ENCODE measurements around the gene ARHGAP26.
A peak's percentile ranks its signal among the peaks of the same experiment; 100 is the strongest.

The ARHGAP26 gene

GRCh38 chr5:143025376-143025775 is 255.2 kb downstream of the ARHGAP26 start:
- DNase-seq: no peak

GRCh38 chr5:143025971-143026370 is 255.8 kb downstream of the ARHGAP26 start:
- no peak for DNase-seq

DNA sequence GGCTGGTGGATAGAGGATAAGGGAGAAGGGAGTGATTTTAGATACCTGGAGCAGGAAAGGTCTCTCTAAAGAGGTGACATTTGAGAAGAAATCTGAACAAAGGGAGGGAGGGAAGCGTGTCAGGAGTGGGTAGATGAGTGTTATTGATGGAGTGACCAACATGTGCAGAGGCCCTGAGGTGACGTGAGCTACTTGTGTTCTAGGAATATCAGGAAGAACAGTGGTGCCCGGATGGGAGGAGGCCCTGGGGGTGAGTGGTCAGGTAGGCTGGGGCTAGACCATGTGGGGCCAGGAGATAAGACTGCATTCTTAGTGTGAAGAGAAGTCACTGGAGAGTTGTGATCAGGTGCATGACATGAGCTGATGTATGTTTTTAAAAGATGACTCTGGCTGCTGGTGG is 256.2 kb downstream of the ARHGAP26 start:
- DNase-seq: no peak

GRCh38 chr5:143029293-143029692 is 259.1 kb downstream of the ARHGAP26 start:
- no peak for DNase-seq

- DNase-seq: no peak
These were observed 260.2 kb downstream of the ARHGAP26 start for GRCh38 chr5:143030349-143030748.

GRCh38 chr5:143031781-143032580 is 261.8 kb downstream of the ARHGAP26 start:
- DNase-seq: no peak

DNA sequence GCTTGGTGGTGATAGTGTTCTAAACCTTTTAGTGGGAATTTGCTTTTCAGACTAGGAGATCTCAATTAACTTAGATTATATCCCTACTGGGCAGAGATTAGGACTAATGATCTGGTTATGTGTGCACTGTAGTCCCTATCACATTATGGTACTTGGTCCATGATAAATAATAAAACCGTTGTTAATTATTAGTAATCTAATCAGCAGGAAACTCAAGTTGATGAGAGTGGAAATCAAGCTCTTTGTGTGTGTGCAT is 262.3 kb downstream of the ARHGAP26 start:
- DNase-seq: no peak

DNA sequence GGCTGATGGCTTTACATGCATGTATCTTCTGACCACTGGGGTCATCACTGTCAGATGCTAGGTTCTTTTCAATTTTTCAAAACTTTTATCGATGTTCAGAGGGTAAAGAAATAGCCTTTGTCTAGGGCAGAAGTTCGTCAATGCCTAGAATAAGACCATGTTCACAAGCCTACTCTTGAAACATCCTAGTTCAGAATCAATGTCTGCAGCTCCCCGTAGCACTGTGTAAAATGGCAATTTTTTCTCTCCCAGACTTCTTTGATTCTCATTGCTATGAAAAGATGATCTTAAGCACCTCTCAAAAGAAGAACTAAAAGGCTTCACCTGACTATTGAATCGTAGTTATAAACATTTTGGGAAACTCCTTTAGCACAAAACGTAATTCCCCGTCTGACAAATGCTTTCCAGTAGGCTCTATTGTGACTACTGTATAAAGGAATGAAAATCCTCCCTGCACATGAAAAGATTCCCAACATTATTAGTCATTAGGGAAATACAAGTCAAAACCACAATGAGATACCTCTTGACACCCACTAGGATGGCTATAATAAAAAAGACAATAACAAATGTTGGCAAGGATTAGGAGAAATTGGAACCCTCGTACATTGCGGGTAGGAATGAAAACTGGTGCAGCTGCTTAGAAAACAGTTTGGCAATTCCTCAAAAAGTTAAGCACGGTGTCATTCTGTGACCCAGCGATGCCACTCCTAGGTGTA is 263.5 kb downstream of the ARHGAP26 start:
- DNase-seq: no peak

GRCh38 chr5:143036146-143036927 is 266.2 kb downstream of the ARHGAP26 start:
- DNase-seq: no peak

- DNase-seq: no peak
These were observed 266.9 kb downstream of the ARHGAP26 start for GRCh38 chr5:143037071-143037470.

DNA sequence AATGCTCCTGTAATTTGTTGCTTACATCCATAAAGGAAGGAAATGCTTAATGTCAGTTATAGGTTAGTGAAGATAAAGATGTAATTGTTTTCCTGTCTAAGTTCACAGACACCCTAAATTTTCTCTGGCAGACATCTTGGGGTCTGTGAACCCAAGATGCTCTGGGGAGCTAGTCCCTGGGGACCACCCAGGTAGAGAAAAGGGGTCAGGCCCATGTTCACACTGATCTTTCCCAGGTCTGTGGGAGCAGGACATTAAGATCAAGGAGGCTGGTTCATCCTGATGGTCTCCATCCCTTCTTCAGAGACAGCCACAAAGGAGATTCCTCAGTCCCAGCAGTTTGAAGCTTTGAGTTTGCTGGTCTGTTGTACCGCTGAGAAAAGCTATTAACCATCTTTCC is 267.5 kb downstream of the ARHGAP26 start:
- DNase-seq: no peak

DNA sequence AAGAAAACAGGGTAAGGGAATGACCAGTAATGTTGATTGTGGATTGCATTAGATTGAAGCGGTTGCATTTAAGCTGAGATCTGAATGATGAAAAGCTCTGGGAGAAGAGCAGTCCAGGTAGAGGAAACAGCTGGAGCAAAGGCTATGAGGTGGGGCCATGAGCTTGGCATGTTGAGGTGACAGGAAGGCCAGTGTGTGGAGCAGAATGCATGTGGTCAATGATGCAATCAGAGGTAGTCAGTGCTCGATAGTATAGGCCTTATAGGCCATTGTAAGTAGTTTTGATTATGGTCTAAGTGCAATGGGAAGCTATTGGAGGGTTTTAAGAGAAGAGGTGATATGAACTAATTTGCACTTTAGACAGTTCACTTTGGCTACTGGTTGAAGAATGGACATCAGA is 270.4 kb downstream of the ARHGAP26 start:
- no peak for DNase-seq

DNA sequence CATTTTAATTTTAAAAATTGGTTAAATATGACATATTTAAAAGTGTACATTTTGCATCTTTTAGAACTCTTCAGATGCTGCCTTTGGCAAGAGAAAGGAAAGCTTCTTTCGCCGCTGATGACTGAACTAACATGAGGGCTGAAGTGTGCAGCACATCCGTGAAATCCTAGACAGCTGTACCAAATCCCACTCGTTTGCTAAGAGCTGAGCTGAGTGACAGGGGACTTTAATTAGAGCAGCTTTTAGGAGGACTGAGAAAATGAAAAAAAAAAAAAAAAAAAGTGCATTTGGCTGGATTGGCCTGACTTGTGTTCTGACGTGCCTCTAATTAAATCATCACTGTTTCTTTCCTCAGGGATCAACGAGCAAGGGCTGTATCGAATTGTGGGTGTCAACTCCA is 271.3 kb downstream of the ARHGAP26 start:
- no peak for DNase-seq

DNA sequence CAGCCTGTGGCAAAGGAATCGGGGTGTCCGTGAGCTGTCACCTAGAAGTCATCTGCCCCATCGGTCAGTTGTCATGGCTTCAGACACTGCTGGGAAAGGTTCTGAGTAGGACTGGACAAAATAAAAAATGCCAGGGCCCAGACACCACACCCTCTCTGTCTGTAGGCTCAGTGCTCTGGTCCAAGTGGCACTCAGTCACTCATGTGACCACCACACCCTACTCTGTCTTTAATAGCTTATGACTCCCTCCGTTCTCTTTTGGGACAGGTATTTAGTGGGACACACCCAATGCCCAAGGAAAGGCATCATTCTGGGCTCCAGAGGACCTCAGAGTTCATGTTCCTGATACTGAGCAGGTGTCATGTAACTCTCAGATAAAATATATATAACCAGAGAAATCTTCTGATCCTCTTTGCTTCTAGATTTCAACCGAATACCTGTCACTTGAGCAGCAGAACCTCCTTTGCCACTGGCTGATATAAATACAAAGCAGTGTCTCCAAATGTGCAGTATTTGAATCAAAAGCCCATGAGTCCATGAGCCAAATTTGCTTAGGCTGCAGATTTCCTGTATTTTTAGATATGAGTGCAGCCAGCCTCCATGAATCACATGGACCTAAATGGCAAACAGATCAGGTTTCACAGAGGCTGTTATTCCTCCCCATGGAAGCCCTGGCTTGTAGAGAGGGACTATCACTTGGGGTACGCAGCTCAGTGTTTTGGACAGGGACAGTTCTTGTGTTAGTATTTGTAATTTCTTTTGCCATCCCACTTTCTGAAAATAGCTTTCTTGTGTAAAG is 272.0 kb downstream of the ARHGAP26 start:
- DNase-seq: no peak

- no peak for DNase-seq
These were observed 274.1 kb downstream of the ARHGAP26 start for GRCh38 chr5:143044265-143044664.

- no peak for DNase-seq
These were observed 274.9 kb downstream of the ARHGAP26 start for GRCh38 chr5:143045062-143045461.

GRCh38 chr5:143046314-143046713 is 276.1 kb downstream of the ARHGAP26 start:
- DNase-seq: no peak

DNA sequence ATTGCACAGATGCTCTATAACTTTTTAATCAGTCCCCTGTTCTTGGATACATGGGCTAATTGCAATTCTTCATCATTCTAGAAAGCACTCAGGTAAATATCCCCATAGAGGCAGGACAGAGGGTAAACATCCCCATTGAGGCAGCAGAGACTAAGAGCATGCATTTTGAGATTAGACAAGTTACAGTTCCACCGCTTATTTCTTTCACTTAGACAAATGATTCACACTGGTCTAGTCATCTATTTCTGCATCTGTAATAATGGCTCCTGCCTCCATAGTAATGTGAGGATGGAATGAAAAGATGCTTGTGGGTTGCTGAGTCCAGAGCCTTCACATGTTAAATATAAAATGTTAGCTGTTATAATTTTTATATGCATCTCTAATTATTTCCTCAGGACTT is 276.9 kb downstream of the ARHGAP26 start:
- no peak for DNase-seq

DNA sequence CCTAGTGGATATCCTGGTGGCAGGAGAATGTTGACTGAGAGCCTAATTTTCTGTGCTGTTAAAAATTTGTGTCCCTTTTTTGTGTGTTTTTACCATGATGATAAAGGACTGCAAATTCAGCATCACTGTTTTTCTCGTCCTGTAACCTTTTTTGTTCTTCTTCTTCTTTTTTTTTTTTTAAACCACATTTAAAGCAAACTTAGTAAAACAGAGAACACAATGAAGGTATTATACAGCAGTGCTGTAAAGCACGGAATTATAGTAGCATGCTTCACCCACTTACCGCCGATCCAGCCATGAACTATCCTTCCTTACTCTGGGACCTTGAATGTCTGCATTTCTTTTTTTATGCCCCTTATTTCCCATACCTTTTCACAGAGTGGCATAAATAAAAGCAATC is 280.0 kb downstream of the ARHGAP26 start:
- no peak for DNase-seq

- peak; percentile 23 for DNase-seq
These were observed 281.3 kb downstream of the ARHGAP26 start for GRCh38 chr5:143051244-143052058.

DNA sequence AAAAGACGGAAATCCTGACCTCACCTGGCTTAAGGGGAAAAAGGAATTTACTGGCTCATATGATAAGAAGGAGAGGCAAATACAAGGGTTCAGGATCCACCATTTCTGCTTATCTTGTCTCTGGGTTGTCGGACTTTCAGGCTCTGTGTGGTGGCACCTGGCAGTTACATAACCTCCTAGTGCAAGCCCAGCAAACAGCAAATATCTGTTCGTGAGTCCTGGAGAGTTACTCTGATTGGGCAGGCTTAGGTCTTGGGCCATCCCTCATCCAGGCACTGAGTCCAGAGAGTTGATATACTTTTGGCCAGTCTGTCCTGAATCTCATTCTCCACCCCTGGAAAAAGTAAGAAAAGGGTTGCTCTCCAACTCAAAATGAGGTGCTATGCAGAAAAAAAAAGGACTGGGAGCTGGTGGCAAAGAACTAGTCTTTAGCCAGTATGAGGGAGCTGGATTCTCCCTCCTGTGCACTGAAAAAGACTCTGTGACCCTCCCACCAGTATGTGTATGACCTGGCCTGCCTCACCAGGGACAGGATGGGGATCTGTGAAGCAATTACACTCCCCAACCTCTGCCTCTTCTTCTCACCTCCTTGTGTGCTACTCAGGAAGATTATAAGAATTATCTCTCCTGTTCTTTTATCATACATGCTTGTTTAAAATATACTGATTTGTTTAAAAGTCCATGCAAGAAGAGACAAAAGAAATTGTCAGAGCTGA is 282.9 kb downstream of the ARHGAP26 start:
- no peak for DNase-seq

- DNase-seq: no peak
These were observed 283.6 kb downstream of the ARHGAP26 start for GRCh38 chr5:143053780-143054179.

Data from NCI-H1048 (cell line).